Prostate gland (tissue), 2 donors: ENCODE data around the gene C1orf53.

Source experiments
- CTCF ChIP-seq, 4 experiments: fragments of 200-600 bp in 2 of 4; fragments of 450-650 bp in 2 of 4; sonication (generic) in 2 of 4; IDR thresholded peaks; 1 replicate in 3 of 4; 2 replicates in 1 of 4; pipeline ENCODE4 v1.5.1; 2016 to 2019; ENCODE audit warnings: antibody characterized with exemption in 4 of 4, mild to moderate bottlenecking in 2 of 4, moderate library complexity in 2 of 4
- POLR2A ChIP-seq: fragments of 450-650 bp; IDR thresholded peaks from one replicate; pipeline ENCODE4 v1.6.1; 2016; ENCODE audit warnings: antibody characterized with exemption, mild to moderate bottlenecking
- POLR2AphosphoS5 ChIP-seq: sonication (generic); formaldehyde crosslinking; IDR thresholded peaks from one replicate; pipeline ENCODE4 v1.6.1; 2017; ENCODE audit warnings: antibody characterized with exemption

- TF ChIP-seq CTCF (IDR thresholded peaks at IDR 0.05) (no peak), POLR2A (no peak), POLR2AphosphoS5 (no peak)
Observed at GRCh38 chr1:197892684-197893083, 9.7 kb upstream of the C1orf53 start.
